Testis (tissue), 3 donors: Measurements from ENCODE around the gene OPN3. TPM values are rescaled to one million over a fixed set of nuclear protein-coding genes. Genes with fewer than 3 reads are reported as not detected.

Source experiments
- DNase-seq: peaks from one replicate; pipeline ENCODE4 v3.0.0-alpha.2; 2019
- H3K27ac ChIP-seq, 2 donors: fragments of 200-600 bp; sonication (generic); one replicate each; pipeline ENCODE4 v1.5.1; 2019
- H3K27me3 ChIP-seq: fragments of 200-600 bp; sonication (generic); one replicate; pipeline ENCODE4 v1.5.1; 2019
- H3K36me3 ChIP-seq: fragments of 200-600 bp; sonication (generic); one replicate; pipeline ENCODE4 v1.5.1; 2017; ENCODE audit warnings: low read depth; ENCODE audit errors: missing control alignments
- H3K4me1 ChIP-seq: fragments of 200-600 bp; sonication (generic); one replicate; pipeline ENCODE4 v1.5.1; 2019
- H3K4me3 ChIP-seq, 2 donors: fragments of 200-600 bp; sonication (generic); one replicate each; pipeline ENCODE4 v1.5.1; 2017 to 2019
- H3K9me3 ChIP-seq: fragments of 200-600 bp; sonication (generic); one replicate; pipeline ENCODE4 v1.5.1; 2017
- POLR2A ChIP-seq: fragments of 450-650 bp; IDR thresholded peaks from one replicate; pipeline ENCODE4 v1.6.1; 2017; ENCODE audit warnings: antibody characterized with exemption, mild to moderate bottlenecking, moderate library complexity
- WGBS, 2 donors: methylation state at CpG; one replicate each; pipeline ENCODE4 v1.1.5; 2018; 5-methylcytosine and 5-hydroxymethylcytosine counted together
- intact Hi-C: fragments of 100-400 bp; cut with DNase I; formaldehyde crosslinking; loops from one replicate; pipeline ENCODE4 v1.15.1; 2023; ENCODE audit warnings: low total_unique reads
- polyA plus RNA-seq: library from polyadenylated mRNA; stranded (reverse); fragments of 350-450 nt; fragmentation: Illumina TruSeq; extraction: RNeasy Lipid Tissue Mini Kit (QIAGEN cat#74804); gene quantifications from one replicate; pipeline ENCODE4 v1.2.3, GENCODE V29; 2014; ENCODE audit warnings: low read depth, low replicate concordance; ENCODE audit not compliant: insufficient read depth
- total RNA-seq, 2 donors: library from RNA; depleted of rRNA; stranded (reverse); fragments of >200 nt; gene quantifications; one replicate each; pipeline ENCODE4 v1.2.3, GENCODE V29; 2016
- TF ChIP-seq, protein P1 (sequence below), 3 experiments: fragments of 450-650 bp in 2 of 3; fragments of 200-600 bp in 1 of 3; sonication (generic) in 1 of 3; IDR thresholded peaks; one replicate each; pipeline ENCODE4 v1.5.1; 2016 to 2019; ENCODE audit warnings: antibody characterized with exemption in 3 of 3, mild to moderate bottlenecking in 2 of 3, moderate library complexity in 1 of 3

The OPN3 gene
- total and polyA plus RNA-seq, 3 donors from 2014 or later = 25.8 to 45.8 (median 41.4) TPM

- TF ChIP-seq POLR2A = no peak
- TF ChIP-seq, protein P1, sequence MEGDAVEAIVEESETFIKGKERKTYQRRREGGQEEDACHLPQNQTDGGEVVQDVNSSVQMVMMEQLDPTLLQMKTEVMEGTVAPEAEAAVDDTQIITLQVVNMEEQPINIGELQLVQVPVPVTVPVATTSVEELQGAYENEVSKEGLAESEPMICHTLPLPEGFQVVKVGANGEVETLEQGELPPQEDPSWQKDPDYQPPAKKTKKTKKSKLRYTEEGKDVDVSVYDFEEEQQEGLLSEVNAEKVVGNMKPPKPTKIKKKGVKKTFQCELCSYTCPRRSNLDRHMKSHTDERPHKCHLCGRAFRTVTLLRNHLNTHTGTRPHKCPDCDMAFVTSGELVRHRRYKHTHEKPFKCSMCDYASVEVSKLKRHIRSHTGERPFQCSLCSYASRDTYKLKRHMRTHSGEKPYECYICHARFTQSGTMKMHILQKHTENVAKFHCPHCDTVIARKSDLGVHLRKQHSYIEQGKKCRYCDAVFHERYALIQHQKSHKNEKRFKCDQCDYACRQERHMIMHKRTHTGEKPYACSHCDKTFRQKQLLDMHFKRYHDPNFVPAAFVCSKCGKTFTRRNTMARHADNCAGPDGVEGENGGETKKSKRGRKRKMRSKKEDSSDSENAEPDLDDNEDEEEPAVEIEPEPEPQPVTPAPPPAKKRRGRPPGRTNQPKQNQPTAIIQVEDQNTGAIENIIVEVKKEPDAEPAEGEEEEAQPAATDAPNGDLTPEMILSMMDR (IDR thresholded peaks at IDR 0.05) = no peak
- no peaks in the 10 kb centered on the region for H3K9me3 ChIP-seq
- 33 to 50% methylated on average over 22 of the region's 22 CpGs for WGBS, 2 donors
- intact Hi-C loops = no loop called here
- H3K36me3 ChIP-seq = no peaks in the 10 kb centered on the region
- H3K27ac ChIP-seq = no peak overlapping the region
- no peaks in the 10 kb centered on the region for H3K27me3 ChIP-seq
- H3K4me3 ChIP-seq = peak overlapping the region in 1 of 2 donors; percentile 21
- H3K4me1 ChIP-seq = no peaks in the 10 kb centered on the region
- DNase-seq = peak; percentile 54
These were observed 88.2 kb downstream of the OPN3 start for GRCh38 chr1:241551759-241552638.

- 92 to 95% methylated on average over 1 of the region's 1 CpG for WGBS, 2 donors
- Histone ChIP-seq H3K4me3 (no peak overlapping the region), H3K27ac (no peak overlapping the region), H3K9me3 (no peaks in the 10 kb centered on the region), H3K36me3 (no peaks in the 10 kb centered on the region), H3K27me3 (no peaks in the 10 kb centered on the region), H3K4me1 (no peaks in the 10 kb centered on the region)
- intact Hi-C loops = no loop called here
- no peak for TF ChIP-seq POLR2A
- TF ChIP-seq, protein P1 (IDR thresholded peaks at IDR 0.05) = no peak
- DNase-seq = no peak
These were observed 89.9 kb downstream of the OPN3 start for GRCh38 chr1:241550318-241550717.

DNA sequence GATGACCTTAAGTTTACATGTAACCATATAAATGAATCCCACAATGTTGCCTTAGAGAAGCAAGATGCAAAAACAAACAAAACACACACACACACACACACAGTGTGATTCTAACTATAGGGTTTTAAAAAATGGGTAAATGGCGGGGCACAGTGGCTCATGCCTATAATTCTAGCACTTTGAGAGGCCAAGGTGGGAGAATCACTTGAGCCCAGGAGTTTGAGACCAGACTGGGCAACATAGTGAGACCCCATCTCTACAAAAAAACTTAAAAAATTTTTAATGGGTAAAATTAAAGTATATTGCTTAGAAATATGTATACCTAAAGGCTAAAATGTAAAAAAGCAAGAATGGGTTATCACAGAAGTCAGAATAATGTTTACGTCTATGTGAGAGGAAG lies 92.2 kb downstream of the OPN3 start:
- intact Hi-C loops = no loop called here
- H3K4me3 ChIP-seq = no peak overlapping the region
- no peaks in the 10 kb centered on the region for H3K4me1 ChIP-seq
- no peak for DNase-seq
- WGBS, 2 donors = 55 to 75% methylated on average over 2 of the region's 2 CpGs
- no peaks in the 10 kb centered on the region for H3K9me3 ChIP-seq
- no peak for TF ChIP-seq POLR2A
- TF ChIP-seq, protein P1 (IDR thresholded peaks at IDR 0.05) = no peak
- no peaks in the 10 kb centered on the region for H3K36me3 ChIP-seq
- no peaks in the 10 kb centered on the region for H3K27me3 ChIP-seq
- no peak overlapping the region for H3K27ac ChIP-seq

Other genes with a start within 250 kb of the OPN3 start
- 10 to 100 TPM; 39.7 to 54.6 TPM for gene FH, start 120.6 kb downstream of the OPN3 start, total RNA-seq
- gene FH, start 120.6 kb downstream of the OPN3 start, polyA plus RNA-seq = 86.0 TPM
- gene KMO, start 108.0 kb downstream of the OPN3 start, total RNA-seq = under 1 TPM; 0.39 to 0.99 TPM
- gene KMO, start 108.0 kb downstream of the OPN3 start, polyA plus RNA-seq = 1.5 TPM
- 10 to 100 TPM; 20.0 to 26.2 TPM for gene CHML, start within 50 bp of the OPN3 start, total RNA-seq
- gene CHML, start within 50 bp of the OPN3 start, polyA plus RNA-seq = 5.8 TPM
- gene WDR64, start 11.9 kb upstream of the OPN3 start, total RNA-seq = 1 to 10 TPM; 4.3 to 5.5 TPM
- 7.1 TPM for gene WDR64, start 11.9 kb upstream of the OPN3 start, polyA plus RNA-seq
- 1 to 10 TPM; 8.2 to 8.4 TPM for gene EXO1, start 207.8 kb upstream of the OPN3 start, total RNA-seq
- gene EXO1, start 207.8 kb upstream of the OPN3 start, polyA plus RNA-seq = 8.3 TPM